Activated T-helper 17 cell treated with anti-CD3 and anti-CD28 coated beads, Interleukin-2, amount 50 U/mL, for 72 hours (primary cell): ENCODE results near the gene HIC1. TPM values are rescaled to one million over a fixed set of nuclear protein-coding genes. Genes with fewer than 3 reads are reported as not detected.

Experiments used
- ATAC-seq: fragments of 150-1000 bp; cut with Tn5 transposase; replicated peaks from 2 replicates; pipeline ENCODE4 v1.10.0; 2021; ENCODE audit warnings: mild to moderate bottlenecking, moderate library complexity
- H3K27ac Mint-ChIP-seq: one replicate; pipeline ENCODE4 v1.8.0; 2022; ENCODE audit warnings: mixed read lengths
- H3K27me3 Mint-ChIP-seq: one replicate; pipeline ENCODE4 v1.8.0; 2022; ENCODE audit warnings: mixed read lengths
- H3K36me3 Mint-ChIP-seq: one replicate; pipeline ENCODE4 v1.8.0; 2022; ENCODE audit warnings: low read depth, mild to moderate bottlenecking, mixed read lengths
- H3K4me1 Mint-ChIP-seq: one replicate; pipeline ENCODE4 v1.8.0; 2022; ENCODE audit warnings: mixed read lengths
- H3K4me3 Mint-ChIP-seq: one replicate; pipeline ENCODE4 v1.8.0; 2022; ENCODE audit warnings: mild to moderate bottlenecking, mixed read lengths
- H3K9me3 Mint-ChIP-seq: one replicate; pipeline ENCODE4 v1.8.0; 2022; ENCODE audit warnings: mixed read lengths
- total RNA-seq, 2 donors: library from RNA; stranded (reverse); gene quantifications; one replicate each; pipeline ENCODE4 v1.2.3, GENCODE V29; 2022

Gene HIC1
- total RNA-seq, 2 donors from 2014 or later: 22.8 to 24.4 TPM

DNA sequence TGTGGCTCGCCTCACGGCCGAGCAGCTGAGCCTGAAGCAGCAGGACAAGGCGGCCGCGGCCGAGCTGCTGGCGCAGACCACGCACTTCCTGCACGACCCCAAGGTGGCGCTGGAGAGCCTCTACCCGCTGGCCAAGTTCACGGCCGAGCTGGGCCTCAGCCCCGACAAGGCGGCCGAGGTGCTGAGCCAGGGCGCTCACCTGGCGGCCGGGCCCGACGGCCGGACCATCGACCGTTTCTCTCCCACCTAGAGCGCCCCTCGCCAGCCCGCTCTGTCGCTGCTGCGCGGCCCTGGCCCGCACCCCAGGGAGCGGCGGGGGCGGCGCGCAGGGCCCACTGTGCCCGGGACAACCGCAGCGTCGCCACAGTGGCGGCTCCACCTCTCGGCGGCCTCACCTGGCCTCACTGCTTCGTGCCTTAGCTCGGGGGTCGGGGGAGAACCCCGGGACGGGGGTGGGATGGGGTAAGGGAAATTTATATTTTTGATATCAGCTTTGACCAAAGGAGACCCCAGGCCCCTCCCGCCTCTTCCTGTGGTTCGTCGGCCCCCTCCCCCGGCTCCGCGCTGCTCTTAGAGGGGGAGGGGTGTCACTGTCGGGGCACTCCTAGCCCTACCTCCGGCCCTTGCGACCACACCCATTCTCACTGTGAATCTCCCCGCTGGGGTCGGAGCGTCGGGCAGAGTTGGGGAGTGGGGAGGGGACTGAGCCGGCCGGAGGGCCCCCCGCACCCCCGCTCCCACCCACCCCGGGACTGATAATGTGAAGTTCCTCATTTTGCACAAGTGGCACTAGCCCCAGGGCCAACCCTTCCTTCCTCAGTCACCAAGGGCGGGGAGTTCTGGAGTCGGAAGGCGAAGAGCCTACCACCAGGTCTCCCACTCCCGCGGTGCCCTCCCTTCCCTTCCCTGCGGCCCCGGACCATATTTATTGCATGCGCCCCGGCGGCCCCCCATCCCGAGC is 4.0 kb downstream of the HIC1 start:
- Mint-ChIP-seq H3K4me3 (peak overlapping the region; percentile 57), H3K27me3 (peaks cover 4% of the 10 kb centered on the region), H3K36me3 (peaks cover 64% of the 10 kb centered on the region), H3K4me1 (peaks cover 2% of the 10 kb centered on the region), H3K9me3 (no peaks in the 10 kb centered on the region), H3K27ac (peak overlapping the region; percentile 13)
- no peak for ATAC-seq

DNA sequence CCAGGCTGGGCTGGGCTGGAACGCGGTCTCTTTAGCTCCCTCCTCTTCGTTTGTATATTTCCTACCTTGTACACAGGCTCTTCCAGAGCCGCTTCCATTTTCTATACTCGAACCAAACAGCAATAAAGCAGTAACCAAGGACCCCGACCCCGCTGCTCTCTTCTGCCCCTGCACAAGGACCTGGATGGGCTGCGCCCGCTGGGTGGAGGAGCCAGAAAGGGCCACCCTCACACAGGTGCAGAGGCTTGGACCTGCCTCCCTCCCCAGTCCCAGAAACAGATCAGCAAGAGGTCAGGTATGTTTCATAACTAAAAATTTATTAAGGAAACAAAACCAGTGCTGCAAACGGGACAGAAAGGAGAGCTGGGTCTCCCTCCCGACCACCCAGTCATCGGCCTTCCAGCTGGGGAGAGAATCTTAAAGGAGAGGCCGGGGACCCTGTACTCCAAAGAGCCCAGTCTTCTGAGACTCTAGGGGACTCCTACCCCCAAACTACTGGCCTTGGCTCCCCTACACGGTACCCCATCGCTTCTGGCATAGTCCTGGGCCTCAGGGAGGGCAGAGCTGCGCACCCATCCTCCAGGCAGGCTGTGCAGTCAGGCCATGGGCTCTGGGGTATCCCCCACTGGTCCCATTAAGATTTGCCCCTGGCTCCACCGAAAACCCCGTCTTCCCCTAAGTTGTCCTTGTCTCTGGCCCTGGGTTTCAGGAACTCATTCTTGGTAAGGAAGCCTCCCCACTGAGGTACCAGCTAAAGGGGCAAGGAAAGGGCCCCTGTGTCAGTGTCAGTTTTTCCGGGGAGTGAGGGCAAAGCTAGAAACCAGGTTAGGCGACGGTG is 4.9 kb downstream of the HIC1 start:
- no peak for ATAC-seq
- Mint-ChIP-seq H3K36me3 (peaks cover 73% of the 10 kb centered on the region), H3K27me3 (peaks cover 4% of the 10 kb centered on the region), H3K9me3 (no peaks in the 10 kb centered on the region), H3K27ac (peak overlapping the region; percentile 13), H3K4me3 (peak overlapping the region; percentile 57), H3K4me1 (peaks cover 8% of the 10 kb centered on the region)

DNA sequence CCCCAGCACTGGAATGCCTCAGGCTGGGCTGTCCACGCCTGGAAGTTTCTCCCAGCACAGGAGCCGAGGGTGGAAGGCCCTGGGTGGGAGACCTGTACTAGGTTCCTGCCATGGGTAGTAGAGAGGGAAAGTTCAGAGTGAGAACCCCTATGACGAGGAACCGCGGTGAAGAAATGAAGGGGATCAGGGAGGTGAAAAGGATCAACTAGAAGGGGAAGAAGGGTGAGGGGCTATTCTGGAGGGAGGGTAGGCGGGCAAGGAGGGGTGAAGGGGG is 5.4 kb downstream of the HIC1 start:
- Mint-ChIP-seq H3K9me3 (no peaks in the 10 kb centered on the region), H3K4me3 (no peak overlapping the region), H3K4me1 (peaks cover 11% of the 10 kb centered on the region), H3K36me3 (peaks cover 79% of the 10 kb centered on the region), H3K27me3 (peaks cover 4% of the 10 kb centered on the region), H3K27ac (no peak overlapping the region)
- no peak for ATAC-seq

DNA sequence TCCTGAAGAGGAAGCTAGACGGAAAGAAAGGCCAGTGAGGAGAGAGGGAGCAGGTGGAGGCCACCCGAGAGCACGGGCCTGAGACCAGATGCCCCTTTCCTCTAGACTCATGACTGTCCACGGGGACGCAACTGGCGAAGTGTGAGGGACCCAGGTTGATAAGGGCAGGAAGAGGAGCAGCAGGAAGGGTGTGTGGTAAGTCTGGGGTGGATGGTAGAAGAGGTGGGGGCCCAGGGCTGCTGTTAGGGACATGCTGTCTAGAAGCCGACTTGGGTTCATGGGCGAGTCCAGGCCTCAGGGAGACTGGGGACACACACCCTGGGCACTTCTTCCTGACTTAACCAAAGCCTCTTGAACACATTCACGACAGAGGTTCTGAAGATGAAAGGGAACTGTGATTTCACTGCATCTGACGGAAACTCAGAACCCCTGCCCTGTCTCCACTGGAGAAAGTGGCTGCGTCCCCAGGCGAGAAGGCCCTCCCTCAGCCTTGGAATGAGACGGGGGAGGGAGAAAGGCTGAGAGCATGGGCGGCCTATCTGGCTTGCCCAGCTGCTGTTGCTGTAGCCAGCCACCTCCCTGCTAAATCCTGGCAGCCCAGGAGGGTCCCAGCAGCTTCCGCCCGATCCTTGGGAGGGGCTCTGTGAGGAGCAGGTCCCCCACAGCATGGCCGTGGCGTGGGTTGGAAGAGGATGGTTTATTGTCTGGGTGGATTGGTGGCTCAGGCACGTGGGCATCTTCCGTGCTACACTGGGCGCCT is 6.0 kb downstream of the HIC1 start:
- Mint-ChIP-seq H3K9me3 (no peaks in the 10 kb centered on the region), H3K4me3 (no peak overlapping the region), H3K27ac (no peak overlapping the region), H3K36me3 (peaks cover 84% of the 10 kb centered on the region), H3K4me1 (peaks cover 11% of the 10 kb centered on the region), H3K27me3 (peaks cover 4% of the 10 kb centered on the region)
- ATAC-seq: no peak

- H3K4me3 Mint-ChIP-seq: no peak overlapping the region
- no peaks in the 10 kb centered on the region for H3K9me3 Mint-ChIP-seq
- peaks cover 14% of the 10 kb centered on the region for H3K4me1 Mint-ChIP-seq
- H3K27me3 Mint-ChIP-seq: peaks cover 4% of the 10 kb centered on the region
- no peak for ATAC-seq
- H3K27ac Mint-ChIP-seq: no peak overlapping the region
- H3K36me3 Mint-ChIP-seq: peaks cover 88% of the 10 kb centered on the region
Observed at GRCh38 chr17:2061441-2061958, 6.6 kb downstream of the HIC1 start.

DNA sequence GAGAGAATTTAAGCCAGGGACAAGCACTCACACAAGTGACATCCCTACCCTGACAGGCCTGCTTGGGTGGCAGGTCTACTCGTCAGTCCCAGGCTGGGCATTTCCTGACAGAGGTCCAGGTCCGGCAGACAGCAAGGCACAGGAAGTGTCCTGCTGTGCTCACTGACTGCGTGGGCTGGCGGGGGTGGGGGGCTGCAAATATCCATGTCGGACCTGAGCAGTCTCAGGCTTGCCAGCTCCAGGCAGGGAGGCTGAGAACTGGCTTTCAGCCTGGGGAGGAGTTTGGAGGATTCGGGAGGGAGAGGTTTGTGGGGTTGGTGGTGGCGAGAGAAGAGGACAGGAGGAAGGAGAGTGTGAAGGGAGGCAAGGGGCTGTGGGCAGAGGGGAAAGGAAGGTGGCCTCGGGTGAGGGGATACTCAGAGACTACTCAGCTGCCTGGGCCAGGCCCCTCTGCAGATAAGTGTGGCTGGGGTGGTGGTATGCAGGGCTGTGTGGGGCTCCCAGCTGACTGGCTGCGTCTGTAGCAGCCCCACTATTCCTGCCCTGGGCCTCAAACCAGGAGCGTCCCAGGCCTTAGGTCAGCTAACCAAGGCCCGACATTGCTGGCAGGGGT is 7.8 kb downstream of the HIC1 start:
- ATAC-seq: no peak
- H3K4me3 Mint-ChIP-seq: no peak overlapping the region
- H3K4me1 Mint-ChIP-seq: peaks cover 14% of the 10 kb centered on the region
- H3K27me3 Mint-ChIP-seq: peaks cover 4% of the 10 kb centered on the region
- H3K36me3 Mint-ChIP-seq: peaks cover 95% of the 10 kb centered on the region
- H3K9me3 Mint-ChIP-seq: no peaks in the 10 kb centered on the region
- H3K27ac Mint-ChIP-seq: no peak overlapping the region

- Mint-ChIP-seq H3K27ac (no peak overlapping the region), H3K4me1 (peaks cover 15% of the 10 kb centered on the region), H3K4me3 (no peak overlapping the region), H3K9me3 (no peaks in the 10 kb centered on the region), H3K36me3 (peaks cover 95% of the 10 kb centered on the region), H3K27me3 (peaks cover 4% of the 10 kb centered on the region)
- ATAC-seq: no peak
Observed at GRCh38 chr17:2063261-2064146, 8.6 kb downstream of the HIC1 start.

DNA sequence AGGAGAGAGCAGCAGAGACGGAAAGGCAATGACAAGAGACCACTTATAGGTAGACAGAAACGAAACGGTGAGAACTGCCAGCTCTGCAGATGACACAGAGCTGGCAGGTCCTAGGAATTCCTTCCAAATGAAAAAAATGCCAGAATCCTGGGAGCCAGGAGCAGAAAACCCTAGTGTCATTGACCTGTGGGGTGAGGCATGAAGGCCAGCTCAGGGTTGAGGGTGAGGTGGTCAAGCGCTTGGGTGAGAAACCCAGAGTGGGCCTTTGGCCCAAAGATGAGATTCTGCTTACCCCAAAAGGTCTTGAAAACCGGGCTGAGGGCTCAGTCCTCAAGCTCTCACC is 9.2 kb downstream of the HIC1 start:
- peaks cover 100% of the 10 kb centered on the region for H3K36me3 Mint-ChIP-seq
- H3K9me3 Mint-ChIP-seq: no peaks in the 10 kb centered on the region
- peaks cover 4% of the 10 kb centered on the region for H3K27me3 Mint-ChIP-seq
- no peak for ATAC-seq
- no peak overlapping the region for H3K4me3 Mint-ChIP-seq
- H3K4me1 Mint-ChIP-seq: peaks cover 21% of the 10 kb centered on the region
- H3K27ac Mint-ChIP-seq: peak overlapping the region; percentile 61

DNA sequence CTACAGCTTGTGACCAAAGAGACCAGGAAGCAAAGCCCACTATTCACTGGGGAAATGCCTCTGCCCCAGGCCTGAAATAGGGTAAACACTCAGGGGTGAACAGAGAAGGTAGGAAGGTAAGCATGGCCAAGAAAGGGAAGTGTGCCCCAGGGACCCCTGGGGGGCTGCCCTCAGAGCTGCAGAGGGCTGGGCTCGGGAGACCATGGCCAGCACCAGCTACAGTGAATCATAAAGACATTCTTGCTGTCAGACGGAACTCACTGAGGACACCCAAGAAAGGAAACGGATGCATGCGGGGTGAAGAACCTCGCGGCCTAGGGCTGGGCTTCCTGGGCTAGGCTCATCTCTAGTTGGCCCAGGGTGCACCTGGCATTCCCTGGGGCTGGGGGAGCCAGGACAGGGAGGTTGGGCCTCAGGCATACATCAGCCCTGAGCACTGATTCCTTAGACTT is 9.6 kb downstream of the HIC1 start:
- Mint-ChIP-seq H3K4me3 (peak overlapping the region; percentile 10), H3K27ac (peak overlapping the region; percentile 61)
- no peak for ATAC-seq

GRCh38 chr17:2064980-2065785 is 10.3 kb downstream of the HIC1 start:
- peak; percentile 56 for ATAC-seq
- H3K9me3 Mint-ChIP-seq: no peaks in the 10 kb centered on the region
- H3K4me3 Mint-ChIP-seq: peak overlapping the region; percentile 10
- peak overlapping the region; percentile 61 for H3K27ac Mint-ChIP-seq
- no peaks in the 10 kb centered on the region for H3K27me3 Mint-ChIP-seq
- peaks cover 100% of the 10 kb centered on the region for H3K36me3 Mint-ChIP-seq
- H3K4me1 Mint-ChIP-seq: peaks cover 30% of the 10 kb centered on the region

More for the DNA sequence above, 9.6 kb downstream of the HIC1 start:
- Mint-ChIP-seq H3K27me3 (peaks cover 1% of the 10 kb centered on the region), H3K4me1 (peaks cover 23% of the 10 kb centered on the region), H3K9me3 (no peaks in the 10 kb centered on the region), H3K36me3 (peaks cover 100% of the 10 kb centered on the region)

GRCh38 chr17:2065949-2066400 is 11.1 kb downstream of the HIC1 start:
- ATAC-seq: no peak
- Mint-ChIP-seq H3K4me1 (peaks cover 35% of the 10 kb centered on the region), H3K4me3 (no peak overlapping the region), H3K27me3 (no peaks in the 10 kb centered on the region), H3K27ac (no peak overlapping the region), H3K36me3 (peaks cover 97% of the 10 kb centered on the region), H3K9me3 (no peaks in the 10 kb centered on the region)

DNA sequence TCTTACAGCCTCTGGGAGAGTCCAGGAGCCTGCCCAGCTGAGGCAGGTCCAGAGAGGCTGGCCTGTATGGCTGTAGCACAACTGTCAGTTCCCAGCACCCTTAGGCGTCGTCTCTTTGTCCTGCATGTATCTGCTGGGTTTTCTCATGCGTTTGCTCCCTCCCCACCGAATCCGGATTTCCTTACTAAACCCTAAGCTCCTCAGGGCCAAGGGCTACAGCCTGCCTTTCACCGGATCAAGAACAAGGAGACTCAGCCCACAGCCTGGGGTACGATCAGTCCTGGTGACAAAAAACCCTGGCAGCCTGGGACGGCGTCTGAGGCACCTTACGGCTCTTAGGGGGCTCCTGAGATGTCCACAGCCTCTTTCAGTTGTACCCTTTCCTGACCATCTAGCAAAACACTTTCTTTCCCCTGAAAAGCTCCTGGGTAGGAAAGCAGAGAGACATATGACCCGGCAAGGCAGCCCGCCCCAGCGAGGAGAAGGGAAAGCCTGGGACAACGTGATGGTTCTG is 12.2 kb downstream of the HIC1 start:
- no peak overlapping the region for H3K27ac Mint-ChIP-seq
- no peaks in the 10 kb centered on the region for H3K27me3 Mint-ChIP-seq
- peaks cover 39% of the 10 kb centered on the region for H3K4me1 Mint-ChIP-seq
- no peak for ATAC-seq
- H3K4me3 Mint-ChIP-seq: no peak overlapping the region
- peaks cover 97% of the 10 kb centered on the region for H3K36me3 Mint-ChIP-seq
- H3K9me3 Mint-ChIP-seq: no peaks in the 10 kb centered on the region
